ENCODE measurements around the gene PABPC1L. TPM values are rescaled to one million over a fixed set of nuclear protein-coding genes. Genes with fewer than 3 reads are reported as not detected.

Gene PABPC1L
- total and polyA plus RNA-seq, 7 donors, result 1.1 to 22.9 (median 4.4) TPM

DNA sequence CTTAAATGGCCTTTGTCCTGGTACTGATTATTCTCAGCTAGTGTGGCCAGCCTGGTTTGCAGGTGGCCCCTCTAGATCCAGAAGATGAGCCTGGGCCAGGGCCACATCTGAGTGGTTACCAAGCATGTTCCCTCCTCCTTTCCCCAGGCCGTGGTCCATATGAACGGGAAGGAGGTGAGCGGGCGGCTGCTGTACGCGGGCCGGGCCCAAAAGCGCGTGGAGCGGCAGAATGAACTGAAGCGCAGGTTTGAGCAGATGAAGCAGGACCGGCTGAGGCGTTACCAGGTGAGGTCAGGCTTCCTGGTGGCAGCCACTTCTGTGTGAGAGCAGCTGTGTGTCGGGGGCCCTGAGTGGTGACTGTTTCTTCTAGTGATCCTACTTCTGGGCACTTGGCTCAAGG, 11.6 kb downstream of the PABPC1L start:
- H3K36me3 ChIP-seq, result peaks cover 0 to 8% (median 0%) of the 10 kb centered on the region in 4 donors
- H3K4me1 ChIP-seq, result no peaks in the 10 kb centered on the region
- H3K4me3 ChIP-seq, result no peak overlapping the region
- intact Hi-C loops (cut with DNase I), result no loop called here
- TF ChIP-seq EP300 (IDR thresholded peaks at IDR 0.05) (no peak), POLR2AphosphoS5 (IDR thresholded peaks at IDR 0.05) (no peak), POLR2A (IDR thresholded peaks at IDR 0.05) (no peak)
- TF ChIP-seq, protein P1, sequence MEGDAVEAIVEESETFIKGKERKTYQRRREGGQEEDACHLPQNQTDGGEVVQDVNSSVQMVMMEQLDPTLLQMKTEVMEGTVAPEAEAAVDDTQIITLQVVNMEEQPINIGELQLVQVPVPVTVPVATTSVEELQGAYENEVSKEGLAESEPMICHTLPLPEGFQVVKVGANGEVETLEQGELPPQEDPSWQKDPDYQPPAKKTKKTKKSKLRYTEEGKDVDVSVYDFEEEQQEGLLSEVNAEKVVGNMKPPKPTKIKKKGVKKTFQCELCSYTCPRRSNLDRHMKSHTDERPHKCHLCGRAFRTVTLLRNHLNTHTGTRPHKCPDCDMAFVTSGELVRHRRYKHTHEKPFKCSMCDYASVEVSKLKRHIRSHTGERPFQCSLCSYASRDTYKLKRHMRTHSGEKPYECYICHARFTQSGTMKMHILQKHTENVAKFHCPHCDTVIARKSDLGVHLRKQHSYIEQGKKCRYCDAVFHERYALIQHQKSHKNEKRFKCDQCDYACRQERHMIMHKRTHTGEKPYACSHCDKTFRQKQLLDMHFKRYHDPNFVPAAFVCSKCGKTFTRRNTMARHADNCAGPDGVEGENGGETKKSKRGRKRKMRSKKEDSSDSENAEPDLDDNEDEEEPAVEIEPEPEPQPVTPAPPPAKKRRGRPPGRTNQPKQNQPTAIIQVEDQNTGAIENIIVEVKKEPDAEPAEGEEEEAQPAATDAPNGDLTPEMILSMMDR (IDR thresholded peaks at IDR 0.05), result no peak
- no peak overlapping the region for H3K27ac ChIP-seq
- H3K9me3 ChIP-seq, result no peaks in the 10 kb centered on the region
- 98 to 99% methylated on average over 14 of the region's 14 CpGs for WGBS, 2 donors
- H3K27me3 ChIP-seq, result no peaks in the 10 kb centered on the region
- no peak for DNase-seq

DNA sequence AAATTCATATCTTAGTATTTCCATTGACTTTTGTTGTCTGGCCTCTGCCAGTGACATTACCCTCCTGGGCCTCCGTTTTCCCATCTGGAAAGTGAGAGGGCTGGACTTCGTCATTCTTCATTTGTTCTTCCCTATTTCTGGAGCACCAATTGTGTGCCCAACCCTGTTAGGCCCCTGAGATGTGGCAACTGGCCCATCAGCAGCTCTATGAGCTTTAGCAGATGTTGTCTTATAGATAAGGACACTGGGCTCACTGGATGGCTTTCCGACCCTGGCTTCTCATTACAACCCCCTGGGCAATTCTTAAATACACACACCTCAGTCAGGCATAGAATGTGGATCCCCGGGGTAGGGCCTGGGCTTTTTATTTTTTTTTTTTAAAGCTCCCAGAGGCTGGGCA, 14.7 kb downstream of the PABPC1L start:
- H3K4me1 ChIP-seq, result no peaks in the 10 kb centered on the region
- H3K27me3 ChIP-seq, result no peaks in the 10 kb centered on the region
- H3K36me3 ChIP-seq, result peaks cover 0 to 8% (median 0%) of the 10 kb centered on the region in 4 donors
- TF ChIP-seq EP300 (IDR thresholded peaks at IDR 0.05) (no peak), POLR2AphosphoS5 (IDR thresholded peaks at IDR 0.05) (no peak), POLR2A (IDR thresholded peaks at IDR 0.05) (no peak)
- TF ChIP-seq, protein P1 (IDR thresholded peaks at IDR 0.05), result no peak
- H3K27ac ChIP-seq, result no peak overlapping the region
- no peak for DNase-seq
- no peak overlapping the region for H3K4me3 ChIP-seq
- 87 to 89% methylated on average over 4 of the region's 4 CpGs for WGBS, 2 donors
- no peaks in the 10 kb centered on the region for H3K9me3 ChIP-seq
- intact Hi-C loops (cut with DNase I), result no loop called here

DNA sequence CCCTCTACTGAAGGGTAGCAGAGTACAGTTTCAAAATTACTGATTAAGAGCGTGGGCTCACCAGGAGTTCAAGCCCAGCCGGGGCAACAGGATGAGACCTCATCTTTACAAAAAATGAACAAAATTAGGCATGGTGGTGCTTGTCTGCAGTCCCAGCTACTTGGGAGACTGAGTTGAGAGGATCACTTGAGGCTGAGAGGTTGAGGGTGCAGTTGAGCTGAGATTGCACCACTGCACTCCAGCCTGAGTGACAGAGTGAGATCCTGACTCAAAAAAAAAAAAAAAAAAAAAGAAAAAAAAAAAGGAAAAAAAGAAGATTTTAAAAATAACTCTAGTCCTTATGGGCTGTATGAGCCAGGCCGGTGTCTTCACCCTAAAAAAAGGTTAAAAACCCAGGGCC, 18.7 kb downstream of the PABPC1L start:
- H3K27me3 ChIP-seq, result no peaks in the 10 kb centered on the region
- no peaks in the 10 kb centered on the region for H3K4me1 ChIP-seq
- 79% methylated on average over 3 of the region's 3 CpGs for WGBS, 2 donors
- no peak for DNase-seq
- TF ChIP-seq, protein P1 (IDR thresholded peaks at IDR 0.05), result no peak
- TF ChIP-seq EP300 (IDR thresholded peaks at IDR 0.05) (no peak), POLR2AphosphoS5 (IDR thresholded peaks at IDR 0.05) (no peak), POLR2A (IDR thresholded peaks at IDR 0.05) (no peak)
- no peak overlapping the region for H3K4me3 ChIP-seq
- peaks cover 0 to 8% (median 0%) of the 10 kb centered on the region in 4 donors for H3K36me3 ChIP-seq
- no peak overlapping the region for H3K27ac ChIP-seq
- intact Hi-C loops (cut with DNase I), result no loop called here
- H3K9me3 ChIP-seq, result no peaks in the 10 kb centered on the region

DNA sequence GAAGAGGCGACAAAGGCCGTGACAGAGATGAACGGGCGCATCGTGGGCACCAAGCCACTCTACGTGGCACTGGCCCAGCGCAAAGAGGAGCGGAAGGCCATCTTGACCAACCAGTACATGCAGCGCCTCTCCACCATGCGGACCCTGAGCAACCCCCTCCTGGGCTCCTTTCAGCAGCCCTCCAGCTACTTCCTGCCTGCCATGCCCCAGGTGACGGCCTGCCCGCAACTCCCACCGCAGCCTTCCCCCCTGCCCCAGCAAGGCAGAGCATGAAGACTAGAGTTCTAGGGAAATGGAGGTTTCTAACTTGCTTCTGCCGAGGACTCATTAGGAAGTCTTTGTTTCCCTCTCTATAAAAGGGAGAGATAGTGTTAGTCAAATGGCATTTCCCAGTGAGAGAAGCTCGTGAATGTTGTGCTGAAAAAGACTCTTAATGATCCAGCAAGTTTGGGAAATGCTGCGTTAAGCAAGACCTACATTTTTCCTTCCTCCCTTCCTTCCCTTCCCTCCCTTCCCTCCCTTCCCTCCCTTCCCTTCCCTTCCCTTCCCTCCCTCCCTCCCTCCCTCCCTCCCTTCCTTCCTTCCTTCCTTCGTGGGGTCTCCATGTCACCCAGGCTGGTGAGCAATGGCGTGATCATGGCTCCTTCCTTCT, 20.8 kb downstream of the PABPC1L start:
- WGBS, 2 donors, result 94 to 96% methylated on average over 18 of the region's 18 CpGs
- intact Hi-C loops (cut with DNase I), result no loop called here

DNA sequence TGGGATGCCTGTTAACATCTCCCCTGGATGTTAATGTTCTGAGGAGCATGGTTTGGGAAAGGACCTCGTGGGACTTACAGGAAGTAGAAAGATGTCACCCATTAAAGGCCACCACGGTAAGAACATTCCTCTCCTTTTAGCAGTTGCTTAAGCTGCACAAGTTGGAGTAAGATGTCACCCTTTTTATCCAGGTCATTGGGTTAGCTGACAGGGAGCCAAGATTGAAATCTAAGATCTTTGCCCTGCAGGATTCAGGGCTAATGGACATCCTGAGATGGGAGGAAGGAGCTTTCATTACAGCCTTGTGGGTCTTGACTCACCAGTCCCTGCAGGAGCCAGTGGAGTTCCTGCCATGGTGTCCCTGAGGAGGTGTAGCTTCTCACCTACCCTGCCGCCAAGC, 22.1 kb downstream of the PABPC1L start:
- Histone ChIP-seq H3K9me3 (no peaks in the 10 kb centered on the region), H3K4me3 (no peak overlapping the region), H3K27me3 (no peaks in the 10 kb centered on the region), H3K36me3 (no peaks in the 10 kb centered on the region), H3K4me1 (no peaks in the 10 kb centered on the region), H3K27ac (no peak overlapping the region)
- 87 to 92% methylated on average over 3 of the region's 3 CpGs for WGBS, 2 donors
- DNase-seq, result no peak
- no peak for TF ChIP-seq POLR2A (IDR thresholded peaks at IDR 0.05)
- TF ChIP-seq, protein P1 (IDR thresholded peaks at IDR 0.05), result no peak
- no peak for TF ChIP-seq POLR2AphosphoS5 (IDR thresholded peaks at IDR 0.05)
- TF ChIP-seq EP300 (IDR thresholded peaks at IDR 0.05), result no peak
- intact Hi-C loops (cut with DNase I), result no loop called here

More for the DNA sequence above, 20.8 kb downstream of the PABPC1L start:
- Histone ChIP-seq H3K4me3 (no peak overlapping the region), H3K9me3 (no peaks in the 10 kb centered on the region), H3K4me1 (no peaks in the 10 kb centered on the region), H3K27me3 (no peaks in the 10 kb centered on the region), H3K36me3 (no peaks in the 10 kb centered on the region), H3K27ac (no peak overlapping the region)
- no peak for DNase-seq
- TF ChIP-seq POLR2A (IDR thresholded peaks at IDR 0.05) (no peak), EP300 (IDR thresholded peaks at IDR 0.05) (no peak)

All from sigmoid colon (tissue), 7 donors.